ENCODE data around the gene CTCF.

CTCF gene

DNA sequence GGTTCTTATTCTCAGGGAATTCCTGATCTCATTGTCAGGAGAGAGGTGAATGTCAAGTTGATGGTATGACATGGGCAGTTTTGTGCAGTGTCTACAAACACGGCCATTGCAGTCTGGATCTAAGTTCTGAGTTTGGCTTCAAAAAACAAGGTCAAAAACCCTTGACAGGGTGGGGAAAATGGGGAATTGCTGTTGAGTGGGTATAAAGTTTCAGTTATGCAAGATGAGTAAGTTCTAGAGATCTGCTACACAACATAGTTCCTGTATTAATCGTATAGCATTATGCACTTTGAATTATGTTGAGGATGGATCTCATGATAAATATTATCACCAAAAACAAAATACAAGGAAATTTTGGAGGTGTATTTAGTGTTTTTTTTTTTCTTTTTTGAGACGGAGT is 46.0 kb downstream of the CTCF start:
- peaks cover 37% of the 10 kb centered on the region for H3K36me3 ChIP-seq (ENCODE audit: control insufficient read depth, insufficient read depth, low read length)
- H3K4me3 ChIP-seq (ENCODE audit: low read depth, low read length): no peak overlapping the region
- no peak overlapping the region for H3K27ac ChIP-seq (ENCODE audit: low read depth, low read length)
- H3K4me1 ChIP-seq (ENCODE audit: control insufficient read depth, insufficient read depth, low read length): no peaks in the 10 kb centered on the region
- no peak overlapping the region for H3K9ac ChIP-seq (ENCODE audit: low read length)
- no peaks in the 10 kb centered on the region for H3K9me3 ChIP-seq (ENCODE audit: control insufficient read depth, insufficient read depth, low read depth, low read length)
- H3K27me3 ChIP-seq (ENCODE audit: control insufficient read depth, insufficient read depth, low read length): no peaks in the 10 kb centered on the region

DNA sequence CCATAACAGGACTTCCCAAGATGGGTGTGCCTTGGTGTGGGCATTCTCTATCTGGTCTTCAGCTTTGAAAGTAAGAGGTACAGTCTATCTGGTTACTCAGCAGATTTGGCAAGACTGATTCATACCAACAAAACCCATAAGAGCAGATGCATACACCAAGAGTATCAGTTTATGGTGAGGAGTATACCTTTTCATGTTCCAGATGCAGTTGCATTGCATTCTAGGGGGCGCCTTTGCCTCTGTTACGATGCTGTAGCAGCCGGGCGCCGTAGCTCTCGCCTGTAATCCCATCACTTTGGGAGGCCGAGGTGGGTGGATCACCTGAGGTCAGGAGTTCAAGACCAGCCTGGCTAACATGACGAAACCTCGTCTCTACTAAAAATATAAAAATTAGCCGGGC is 51.5 kb downstream of the CTCF start:
- Histone ChIP-seq H3K27me3 (ENCODE audit: control insufficient read depth, insufficient read depth, low read length) (no peaks in the 10 kb centered on the region), H3K4me1 (ENCODE audit: control insufficient read depth, insufficient read depth, low read length) (no peaks in the 10 kb centered on the region)

DNA sequence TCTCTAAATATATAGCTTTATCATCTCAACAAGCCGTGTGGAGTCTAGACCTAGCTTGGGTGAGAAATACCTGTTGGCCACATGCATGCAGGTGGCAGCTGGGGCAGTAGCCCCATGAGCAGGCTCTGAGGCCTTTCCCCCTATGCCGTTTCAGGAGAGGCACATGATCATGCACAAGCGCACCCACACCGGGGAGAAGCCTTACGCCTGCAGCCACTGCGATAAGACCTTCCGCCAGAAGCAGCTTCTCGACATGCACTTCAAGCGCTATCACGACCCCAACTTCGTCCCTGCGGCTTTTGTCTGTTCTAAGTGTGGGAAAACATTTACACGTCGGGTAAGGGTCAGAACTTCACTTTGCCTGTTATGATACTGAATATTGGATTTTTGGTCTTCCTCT is 65.9 kb downstream of the CTCF start:
- Histone ChIP-seq H3K4me1 (ENCODE audit: control insufficient read depth, insufficient read depth, low read length) (no peaks in the 10 kb centered on the region), H3K9ac (ENCODE audit: low read length) (no peak overlapping the region), H3K9me3 (ENCODE audit: control insufficient read depth, insufficient read depth, low read depth, low read length) (no peaks in the 10 kb centered on the region), H3K36me3 (ENCODE audit: control insufficient read depth, insufficient read depth, low read length) (peaks cover 75% of the 10 kb centered on the region), H3K27ac (ENCODE audit: low read depth, low read length) (no peak overlapping the region), H3K27me3 (ENCODE audit: control insufficient read depth, insufficient read depth, low read length) (no peaks in the 10 kb centered on the region), H3K4me3 (ENCODE audit: low read depth, low read length) (no peak overlapping the region)

More for the DNA sequence above, 51.5 kb downstream of the CTCF start:
- Histone ChIP-seq H3K27ac (ENCODE audit: low read depth, low read length) (no peak overlapping the region), H3K4me3 (ENCODE audit: low read depth, low read length) (no peak overlapping the region), H3K9ac (ENCODE audit: low read length) (no peak overlapping the region), H3K36me3 (ENCODE audit: control insufficient read depth, insufficient read depth, low read length) (peaks cover 77% of the 10 kb centered on the region), H3K9me3 (ENCODE audit: control insufficient read depth, insufficient read depth, low read depth, low read length) (no peaks in the 10 kb centered on the region)

DNA sequence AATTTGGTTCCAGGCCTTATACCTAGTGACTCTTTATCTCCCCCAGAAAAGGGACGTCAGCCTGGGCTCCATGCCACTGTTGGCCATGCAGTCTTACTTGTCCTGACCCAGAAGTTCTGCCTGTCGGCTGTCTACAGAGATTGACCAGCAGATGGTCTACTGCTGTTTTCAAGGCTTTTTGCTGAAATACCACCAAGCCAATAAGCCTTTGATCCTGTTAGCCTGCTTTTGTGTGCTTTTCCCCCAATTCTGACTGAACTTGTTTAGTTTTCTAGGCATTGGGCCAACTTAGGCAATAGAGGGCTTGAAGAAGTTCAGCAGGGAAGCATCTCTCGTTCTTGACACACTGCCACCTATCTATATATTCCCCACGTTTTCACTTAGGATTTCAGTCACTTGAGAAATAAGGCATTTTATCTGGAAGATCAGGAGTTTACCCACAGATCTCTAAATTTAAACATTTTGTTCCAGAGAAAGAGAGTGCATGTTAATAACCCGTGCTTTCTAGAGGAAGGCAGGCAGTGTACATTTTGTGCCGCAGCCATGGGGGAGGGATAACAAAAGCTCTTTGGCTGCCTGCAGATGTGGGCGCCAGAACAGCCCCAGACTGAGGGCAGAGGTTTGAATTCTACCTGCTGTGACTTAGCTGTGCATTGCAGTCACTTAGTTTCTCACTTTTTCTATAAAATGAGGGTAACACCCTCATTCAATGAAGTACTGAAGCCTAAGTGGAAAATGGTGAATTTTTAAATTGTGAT is 70.3 kb downstream of the CTCF start:
- H3K27ac ChIP-seq (ENCODE audit: low read depth, low read length): no peak overlapping the region
- no peak overlapping the region for H3K4me3 ChIP-seq (ENCODE audit: low read depth, low read length)
- H3K36me3 ChIP-seq (ENCODE audit: control insufficient read depth, insufficient read depth, low read length): peaks cover 78% of the 10 kb centered on the region

DNA sequence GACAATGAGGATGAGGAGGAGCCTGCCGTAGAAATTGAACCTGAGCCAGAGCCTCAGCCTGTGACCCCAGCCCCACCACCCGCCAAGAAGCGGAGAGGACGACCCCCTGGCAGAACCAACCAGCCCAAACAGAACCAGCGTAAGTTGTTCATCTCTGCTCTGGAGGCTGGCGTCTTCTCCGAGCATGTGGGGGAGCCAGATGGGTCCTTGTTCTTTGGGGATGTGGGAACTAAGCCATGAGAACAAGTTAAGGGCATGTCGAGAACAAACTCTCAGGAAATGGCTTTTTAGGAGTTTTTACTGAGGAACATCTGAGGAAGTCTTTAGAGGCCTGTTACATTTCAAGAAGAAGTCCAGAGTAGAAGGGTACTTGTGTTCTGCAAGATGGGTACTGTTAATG is 74.4 kb downstream of the CTCF start:
- Histone ChIP-seq H3K27me3 (ENCODE audit: control insufficient read depth, insufficient read depth, low read length) (no peaks in the 10 kb centered on the region), H3K4me3 (ENCODE audit: low read depth, low read length) (no peak overlapping the region), H3K4me1 (ENCODE audit: control insufficient read depth, insufficient read depth, low read length) (no peaks in the 10 kb centered on the region), H3K9ac (ENCODE audit: low read length) (no peak overlapping the region), H3K36me3 (ENCODE audit: control insufficient read depth, insufficient read depth, low read length) (peaks cover 64% of the 10 kb centered on the region), H3K27ac (ENCODE audit: low read depth, low read length) (no peak overlapping the region), H3K9me3 (ENCODE audit: control insufficient read depth, insufficient read depth, low read depth, low read length) (no peaks in the 10 kb centered on the region)

More for the DNA sequence above, 70.3 kb downstream of the CTCF start:
- no peaks in the 10 kb centered on the region for H3K27me3 ChIP-seq (ENCODE audit: control insufficient read depth, insufficient read depth, low read length)
- no peaks in the 10 kb centered on the region for H3K9me3 ChIP-seq (ENCODE audit: control insufficient read depth, insufficient read depth, low read depth, low read length)
- H3K4me1 ChIP-seq (ENCODE audit: control insufficient read depth, insufficient read depth, low read length): no peaks in the 10 kb centered on the region
- no peak overlapping the region for H3K9ac ChIP-seq (ENCODE audit: low read length)

DNA sequence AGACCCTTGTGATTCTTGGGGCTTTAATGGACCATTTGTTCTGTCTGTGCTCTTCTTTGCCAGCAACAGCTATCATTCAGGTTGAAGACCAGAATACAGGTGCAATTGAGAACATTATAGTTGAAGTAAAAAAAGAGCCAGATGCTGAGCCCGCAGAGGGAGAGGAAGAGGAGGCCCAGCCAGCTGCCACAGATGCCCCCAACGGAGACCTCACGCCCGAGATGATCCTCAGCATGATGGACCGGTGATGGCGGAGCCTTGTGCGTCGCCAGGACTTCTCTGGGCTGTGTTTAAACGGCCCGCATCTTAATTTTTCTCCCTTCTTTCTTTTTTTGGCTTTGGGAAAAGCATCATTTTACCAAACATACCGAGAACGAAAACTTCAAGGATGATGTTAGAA is 75.3 kb downstream of the CTCF start:
- Histone ChIP-seq H3K36me3 (ENCODE audit: control insufficient read depth, insufficient read depth, low read length) (peaks cover 56% of the 10 kb centered on the region), H3K4me3 (ENCODE audit: low read depth, low read length) (no peak overlapping the region), H3K4me1 (ENCODE audit: control insufficient read depth, insufficient read depth, low read length) (no peaks in the 10 kb centered on the region), H3K27me3 (ENCODE audit: control insufficient read depth, insufficient read depth, low read length) (no peaks in the 10 kb centered on the region), H3K9ac (ENCODE audit: low read length) (no peak overlapping the region), H3K27ac (ENCODE audit: low read depth, low read length) (no peak overlapping the region), H3K9me3 (ENCODE audit: control insufficient read depth, insufficient read depth, low read depth, low read length) (no peaks in the 10 kb centered on the region)

DNA sequence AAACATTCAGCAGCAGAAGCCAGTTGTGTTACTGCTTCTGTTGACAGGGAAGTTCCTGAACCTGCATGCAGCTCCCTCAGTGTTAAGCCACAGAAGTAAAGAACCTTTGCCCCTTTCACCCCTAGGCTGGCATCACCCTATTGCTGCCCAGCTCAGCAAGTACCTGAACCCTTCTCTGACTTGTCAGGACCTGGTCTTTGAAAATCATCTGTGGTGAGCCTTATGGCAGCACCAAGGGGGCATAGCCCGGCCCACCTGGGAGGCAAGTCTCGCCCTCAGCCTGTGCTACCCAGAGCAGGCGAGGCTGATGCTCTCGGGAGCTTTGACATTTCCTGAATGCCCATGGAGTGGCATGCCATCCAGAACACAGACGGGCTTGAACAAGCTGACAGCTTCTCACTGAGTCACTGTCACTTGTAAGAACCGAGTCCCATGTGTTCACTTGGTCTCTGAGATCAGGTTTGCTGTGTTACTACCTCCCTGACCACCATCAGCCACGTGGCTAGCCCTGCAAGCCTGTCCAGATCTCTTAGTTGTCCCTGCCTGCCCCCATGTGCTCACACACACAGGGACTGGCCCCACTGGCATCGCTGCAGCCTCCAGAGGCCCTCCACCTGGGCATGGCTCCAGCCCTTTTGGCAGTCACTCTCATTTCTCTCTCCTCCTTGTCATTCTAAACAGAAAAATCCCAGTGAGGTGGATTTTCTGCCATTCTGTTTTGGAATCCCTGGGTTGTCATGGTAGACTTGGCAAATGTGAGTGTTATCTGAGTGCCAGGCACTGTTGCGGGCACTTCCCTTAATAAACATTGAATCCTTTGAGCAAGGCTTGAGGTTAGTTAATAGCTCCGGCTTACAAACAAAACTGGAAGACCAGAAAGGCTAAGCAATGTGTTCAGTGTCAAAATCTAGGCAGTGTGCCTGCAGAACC is 79.7 kb downstream of the CTCF start:
- Histone ChIP-seq H3K27ac (ENCODE audit: low read depth, low read length) (no peak overlapping the region), H3K27me3 (ENCODE audit: control insufficient read depth, insufficient read depth, low read length) (peaks cover 27% of the 10 kb centered on the region), H3K9ac (ENCODE audit: low read length) (no peak overlapping the region), H3K36me3 (ENCODE audit: control insufficient read depth, insufficient read depth, low read length) (peaks cover 22% of the 10 kb centered on the region), H3K9me3 (ENCODE audit: control insufficient read depth, insufficient read depth, low read depth, low read length) (no peaks in the 10 kb centered on the region), H3K4me1 (ENCODE audit: control insufficient read depth, insufficient read depth, low read length) (peaks cover 11% of the 10 kb centered on the region), H3K4me3 (ENCODE audit: low read depth, low read length) (no peak overlapping the region)

DNA sequence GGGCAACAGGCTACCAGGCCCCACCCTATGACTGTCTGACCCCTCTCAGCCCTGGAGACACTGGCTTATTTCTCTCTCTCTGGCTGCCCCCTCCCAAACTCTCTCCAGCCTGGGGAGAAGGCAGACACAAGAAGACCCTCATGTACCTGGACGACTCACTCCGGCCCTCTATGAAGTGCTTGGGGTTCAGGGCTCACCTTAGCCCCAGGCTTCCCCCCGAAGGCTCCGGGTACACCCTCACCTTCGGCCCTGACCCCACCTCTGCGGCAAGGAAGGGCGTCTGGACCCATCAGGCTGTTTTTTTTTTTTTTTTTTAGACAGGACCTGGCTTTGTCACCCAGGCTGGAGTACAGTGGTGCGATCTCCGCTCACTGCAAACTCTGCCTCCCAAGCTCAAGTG is 81.7 kb downstream of the CTCF start:
- Histone ChIP-seq H3K4me3 (ENCODE audit: low read depth, low read length) (peak overlapping the region; percentile 52), H3K27ac (ENCODE audit: low read depth, low read length) (no peak overlapping the region), H3K27me3 (ENCODE audit: control insufficient read depth, insufficient read depth, low read length) (peaks cover 45% of the 10 kb centered on the region), H3K9ac (ENCODE audit: low read length) (no peak overlapping the region), H3K9me3 (ENCODE audit: control insufficient read depth, insufficient read depth, low read depth, low read length) (no peaks in the 10 kb centered on the region), H3K36me3 (ENCODE audit: control insufficient read depth, insufficient read depth, low read length) (peaks cover 2% of the 10 kb centered on the region), H3K4me1 (ENCODE audit: control insufficient read depth, insufficient read depth, low read length) (peaks cover 11% of the 10 kb centered on the region)

DNA sequence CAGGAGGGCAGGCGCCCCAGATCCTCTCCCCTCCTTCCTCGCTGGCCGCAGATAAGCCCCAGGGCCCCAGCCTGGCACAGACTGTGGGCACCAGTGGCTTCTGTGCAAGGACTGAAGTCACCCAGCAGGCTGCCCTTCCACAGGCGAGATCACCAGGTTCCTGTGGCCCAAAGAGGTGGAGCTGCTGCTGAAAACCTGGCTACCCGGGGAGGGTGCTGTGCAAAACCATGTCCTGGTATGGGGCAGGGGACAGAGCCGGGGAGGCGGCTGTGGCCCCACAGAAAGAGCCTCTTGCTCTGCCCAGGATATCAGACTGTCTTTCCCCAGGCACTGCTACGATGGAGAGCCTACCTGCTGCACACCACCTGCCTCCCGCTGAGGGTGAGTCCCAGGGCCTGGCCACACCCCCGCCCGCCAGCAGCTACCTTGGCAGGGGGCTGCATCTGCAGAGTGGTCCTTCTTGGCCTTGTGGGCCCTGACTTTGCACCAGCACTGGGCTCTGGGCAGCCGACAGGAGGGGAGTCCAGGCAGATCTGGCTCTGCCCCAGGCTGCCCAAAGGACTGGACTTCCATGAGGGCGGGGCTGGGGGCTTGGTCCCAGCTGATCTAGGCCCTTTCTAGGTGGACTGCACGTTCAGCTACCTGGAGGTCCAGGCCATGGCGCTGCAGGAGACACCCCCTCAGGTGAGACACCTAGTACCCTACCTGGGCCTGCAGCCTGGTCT is 83.2 kb downstream of the CTCF start:
- peak overlapping the region; percentile 52 for H3K4me3 ChIP-seq (ENCODE audit: low read depth, low read length)
- peaks cover 14% of the 10 kb centered on the region for H3K4me1 ChIP-seq (ENCODE audit: control insufficient read depth, insufficient read depth, low read length)
- H3K27me3 ChIP-seq (ENCODE audit: control insufficient read depth, insufficient read depth, low read length): peaks cover 53% of the 10 kb centered on the region
- H3K27ac ChIP-seq (ENCODE audit: low read depth, low read length): no peak overlapping the region
- H3K9ac ChIP-seq (ENCODE audit: low read length): no peak overlapping the region
- H3K36me3 ChIP-seq (ENCODE audit: control insufficient read depth, insufficient read depth, low read length): no peaks in the 10 kb centered on the region; the same call in 1 of the 2 replicates
- no peaks in the 10 kb centered on the region for H3K9me3 ChIP-seq (ENCODE audit: control insufficient read depth, insufficient read depth, low read depth, low read length)

DNA sequence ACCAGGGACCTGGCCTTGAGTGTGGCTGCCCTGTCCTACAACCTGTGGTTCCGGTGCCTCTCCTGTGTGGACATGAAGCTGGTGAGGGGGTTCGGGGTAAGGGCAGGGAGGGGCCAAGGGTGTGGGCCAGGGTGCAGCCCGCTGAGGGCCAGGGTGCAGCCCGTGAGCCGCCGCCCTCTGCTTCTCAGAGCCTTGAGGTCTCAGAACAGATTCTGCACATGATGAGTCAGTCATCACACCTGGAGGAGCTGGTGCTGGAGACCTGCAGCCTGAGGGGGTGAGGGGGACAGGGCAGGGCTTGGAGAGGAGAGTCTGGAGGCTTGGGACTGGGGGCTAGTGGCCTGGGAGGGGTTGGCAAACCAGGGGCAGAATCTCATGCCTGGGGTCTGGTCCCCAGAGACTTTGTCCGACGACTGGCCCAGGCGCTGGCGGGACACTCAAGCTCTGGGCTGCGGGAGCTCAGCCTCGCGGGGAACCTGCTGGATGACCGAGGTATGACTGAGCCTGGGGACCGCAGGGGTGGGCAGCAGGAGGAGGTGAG is 84.9 kb downstream of the CTCF start:
- Histone ChIP-seq H3K4me1 (ENCODE audit: control insufficient read depth, insufficient read depth, low read length) (peaks cover 14% of the 10 kb centered on the region), H3K9ac (ENCODE audit: low read length) (no peak overlapping the region), H3K36me3 (ENCODE audit: control insufficient read depth, insufficient read depth, low read length) (peaks cover 5% of the 10 kb centered on the region; the same call in 1 of the 2 replicates), H3K9me3 (ENCODE audit: control insufficient read depth, insufficient read depth, low read depth, low read length) (no peaks in the 10 kb centered on the region), H3K4me3 (ENCODE audit: low read depth, low read length) (no peak overlapping the region), H3K27ac (ENCODE audit: low read depth, low read length) (no peak overlapping the region), H3K27me3 (ENCODE audit: control insufficient read depth, insufficient read depth, low read length) (peaks cover 65% of the 10 kb centered on the region)
